Hippocampal formation (tissue), 2 donors: ENCODE data around the gene PTGES2.

Experiments used
- DNase-seq, 2 donors: peaks; one replicate each; lab custom pipeline; 2025; lab: John Stamatoyannopoulos, UW

The PTGES2 gene

DNA sequence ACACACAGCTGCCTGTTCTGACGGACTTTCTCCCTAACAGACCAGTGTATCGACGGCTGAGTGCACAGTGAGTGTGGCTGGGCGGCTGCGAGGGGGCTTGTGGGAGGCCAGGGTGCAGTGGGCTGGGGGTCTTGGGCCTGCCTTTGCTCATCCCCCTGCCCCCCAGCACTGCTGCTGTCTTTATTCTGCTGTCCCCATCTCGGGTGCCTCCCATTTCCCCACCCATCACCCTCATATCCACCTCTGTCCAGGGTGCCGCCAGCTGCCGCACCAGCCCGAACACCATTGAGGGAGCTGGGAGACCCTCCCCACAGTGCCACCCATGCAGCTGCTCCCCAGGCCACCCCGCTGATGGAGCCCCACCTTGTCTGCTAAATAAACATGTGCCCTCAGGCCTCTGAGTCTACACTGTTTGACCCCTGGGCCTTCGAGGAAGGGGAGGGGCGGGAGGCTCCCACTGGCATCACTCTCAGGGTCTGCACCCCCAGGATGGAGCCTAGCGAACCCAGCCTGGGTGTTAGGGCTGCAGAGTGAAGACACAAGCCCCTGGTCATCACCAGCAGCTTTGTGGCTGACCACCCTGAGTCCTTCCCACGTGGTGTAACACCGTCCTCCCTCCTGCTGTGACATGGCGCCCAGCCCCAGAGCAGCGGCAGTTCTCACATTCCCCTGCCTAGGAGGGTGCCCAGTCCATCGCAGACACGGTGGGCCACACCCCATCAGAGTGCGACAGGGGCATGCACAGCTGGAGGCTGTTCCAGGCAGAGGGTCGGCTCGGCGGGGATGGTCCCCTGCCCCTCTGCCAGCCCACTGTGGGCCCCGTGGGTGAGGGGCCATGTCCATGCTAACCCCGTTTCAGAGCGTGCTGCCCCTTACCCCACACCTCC is 25.8 kb upstream of the PTGES2 start:
- DNase-seq, result no peak

DNA sequence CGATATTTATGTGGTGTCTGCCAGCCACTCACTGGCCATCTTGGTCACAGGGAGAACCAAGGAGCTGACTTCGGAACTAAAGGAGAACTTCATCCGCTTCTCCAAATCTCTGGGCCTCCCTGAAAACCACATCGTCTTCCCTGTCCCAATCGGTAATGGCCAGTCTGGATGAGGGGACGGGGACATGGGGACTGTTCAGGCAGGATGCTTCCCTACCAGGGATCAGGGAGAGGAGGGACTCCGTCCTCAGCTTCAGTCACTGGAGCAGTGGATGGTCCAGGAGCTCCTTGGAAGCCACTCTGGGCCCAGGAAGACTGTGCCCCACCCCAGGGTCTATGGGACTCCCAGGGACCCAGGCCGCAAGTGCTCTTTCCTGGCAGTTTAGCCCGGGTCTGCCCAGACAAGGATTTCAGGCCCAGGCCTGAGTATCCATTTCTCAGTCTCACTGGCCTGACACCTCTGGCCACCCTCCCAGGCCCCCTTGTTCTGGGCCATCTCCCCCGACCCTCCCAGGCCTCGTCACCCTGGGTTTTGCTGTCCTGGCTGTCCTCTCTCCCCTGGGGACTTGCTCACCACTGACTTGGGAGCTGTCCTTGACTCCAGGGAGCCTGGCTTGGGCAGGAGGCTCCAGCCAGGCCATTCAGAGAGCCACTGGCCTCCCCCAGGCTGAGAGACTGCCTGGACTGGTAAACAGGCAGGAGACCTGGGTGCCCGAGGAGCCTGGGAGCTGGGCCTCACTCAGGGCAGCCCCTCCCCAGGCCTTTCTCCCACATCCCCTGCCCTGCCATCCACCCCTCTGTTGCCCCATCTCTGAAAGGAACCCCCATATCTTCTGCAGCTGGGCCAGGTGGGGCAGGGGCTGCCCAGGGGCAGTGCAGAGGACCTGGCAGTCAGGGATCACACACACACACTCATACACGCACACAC is 24.9 kb upstream of the PTGES2 start:
- no peak for DNase-seq

DNA sequence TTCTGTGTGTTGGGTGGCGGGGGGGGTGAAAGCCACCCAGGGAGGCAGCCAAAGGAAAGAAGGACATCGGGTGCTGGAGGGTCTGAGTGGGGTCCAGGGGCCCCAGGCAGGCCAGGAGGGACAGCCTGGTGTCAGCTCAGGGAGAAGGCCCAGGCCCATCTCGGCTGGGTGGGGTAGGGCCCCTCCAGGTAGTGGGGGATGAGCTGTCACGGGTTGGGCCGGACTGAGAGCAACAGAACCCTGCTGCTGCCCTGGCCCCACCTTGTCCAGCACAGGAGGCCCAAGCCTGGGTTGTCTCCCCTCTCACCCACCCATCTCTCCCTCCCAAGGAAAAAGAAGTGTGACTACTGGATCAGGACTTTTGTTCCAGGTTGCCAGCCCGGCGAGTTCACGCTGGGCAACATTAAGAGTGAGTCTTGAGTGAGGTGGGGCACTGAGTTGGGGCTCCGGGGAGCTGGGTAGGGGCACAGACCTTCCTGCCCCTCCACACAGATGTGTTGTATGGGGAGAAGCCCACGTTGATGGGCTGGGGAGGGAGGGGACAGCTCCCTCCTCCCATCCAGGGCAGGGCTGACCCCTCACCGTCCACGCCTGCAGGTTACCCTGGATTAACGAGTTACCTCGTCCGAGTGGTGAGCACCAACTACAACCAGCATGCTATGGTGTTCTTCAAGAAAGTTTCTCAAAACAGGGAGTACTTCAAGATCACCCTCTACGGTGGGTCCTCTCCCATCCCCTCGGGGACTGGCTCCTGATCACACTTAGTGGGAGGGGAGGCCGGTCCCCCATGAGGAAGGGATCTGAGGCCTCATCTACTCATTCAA is 24.0 kb upstream of the PTGES2 start:
- no peak for DNase-seq

DNA sequence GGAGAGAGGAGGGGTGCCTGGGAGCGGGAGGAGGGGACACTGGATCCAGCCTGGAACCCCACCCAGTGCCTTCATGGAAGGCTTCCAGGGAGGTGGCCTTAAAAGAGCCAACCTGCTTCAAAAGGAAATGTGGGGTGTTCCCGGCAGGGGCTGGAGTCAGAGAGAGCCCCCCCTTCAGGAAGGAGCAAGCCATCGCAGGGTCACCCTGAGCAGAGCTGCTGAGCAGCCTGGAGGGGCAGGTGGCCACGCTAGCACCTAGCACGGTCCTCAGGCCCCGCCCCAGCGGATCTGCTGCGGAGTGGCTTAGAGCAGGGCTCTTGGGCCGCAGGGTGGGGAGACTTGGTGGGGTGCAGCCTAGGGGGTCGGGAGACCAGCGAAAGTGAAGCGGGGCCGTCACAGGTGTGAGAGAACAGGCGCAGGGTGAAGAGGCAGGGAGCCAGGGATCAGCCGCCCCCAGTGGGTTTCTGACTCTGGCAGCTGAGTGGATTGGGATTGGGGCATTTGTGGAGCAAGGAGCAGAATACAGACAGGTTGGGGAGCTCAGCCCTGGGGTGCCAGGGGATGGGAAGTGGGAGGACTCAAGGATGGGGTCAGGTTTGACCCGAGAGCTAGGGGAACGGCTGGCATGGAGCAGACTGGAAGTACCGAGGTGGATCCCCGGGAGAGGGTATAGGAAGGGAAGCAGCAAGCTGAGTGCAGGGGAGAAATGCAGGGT is 23.2 kb upstream of the PTGES2 start:
- DNase-seq, result no peak

DNA sequence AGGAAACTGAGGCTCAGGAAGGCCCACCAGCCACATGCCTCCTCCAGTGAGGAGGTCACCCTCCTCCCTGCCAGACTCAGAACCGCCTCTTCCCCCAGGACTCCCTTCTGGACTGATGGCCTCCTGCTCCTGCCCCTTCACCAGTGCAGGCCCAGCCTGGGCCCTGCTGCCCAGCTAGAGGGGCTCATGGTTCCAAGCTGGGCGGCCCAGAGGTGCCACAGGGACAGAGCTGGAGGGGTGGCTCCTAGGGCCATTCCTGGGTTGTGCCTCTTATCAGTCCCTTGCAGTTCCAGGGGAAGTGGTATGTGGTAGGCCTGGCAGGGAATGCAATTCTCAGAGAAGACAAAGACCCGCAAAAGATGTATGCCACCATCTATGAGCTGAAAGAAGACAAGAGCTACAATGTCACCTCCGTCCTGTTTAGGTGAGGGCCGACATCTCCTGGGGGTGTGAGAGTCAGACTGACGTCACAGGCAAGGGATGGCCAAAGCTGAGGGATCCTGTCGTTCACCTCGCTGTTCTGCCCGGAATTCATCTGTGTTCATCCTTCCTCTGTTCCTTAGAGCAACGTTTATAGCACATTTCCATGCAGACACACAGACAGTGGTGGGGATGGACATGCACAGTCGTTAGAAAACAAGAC is 22.5 kb upstream of the PTGES2 start:
- DNase-seq, result no peak

DNA sequence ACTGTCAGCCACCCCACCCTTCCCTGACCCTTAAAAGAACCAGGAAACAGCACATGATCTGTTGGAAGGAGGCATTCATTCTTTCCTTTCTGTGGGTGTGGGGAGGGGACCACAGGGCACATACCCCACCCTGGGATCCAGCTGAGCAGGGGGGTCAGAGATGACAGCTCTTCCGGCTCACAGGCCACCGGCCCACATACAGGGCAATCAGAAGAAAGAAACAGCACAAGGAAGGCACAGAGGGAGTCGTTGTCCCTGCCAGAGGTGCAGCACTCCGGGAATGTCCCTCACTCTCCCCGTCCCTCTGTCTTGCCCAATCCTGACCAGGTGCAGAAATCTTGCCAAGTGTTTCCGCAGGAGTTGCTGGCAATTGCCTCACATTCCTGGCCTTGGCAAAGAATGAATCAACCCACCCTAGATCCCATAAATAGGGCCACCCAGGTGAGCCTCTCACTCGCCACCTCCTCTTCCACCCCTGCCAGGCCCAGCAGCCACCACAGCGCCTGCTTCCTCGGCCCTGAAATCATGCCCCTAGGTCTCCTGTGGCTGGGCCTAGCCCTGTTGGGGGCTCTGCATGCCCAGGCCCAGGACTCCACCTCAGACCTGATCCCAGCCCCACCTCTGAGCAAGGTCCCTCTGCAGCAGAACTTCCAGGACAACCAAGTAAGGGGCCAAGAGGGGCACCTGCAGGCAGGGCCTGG is 21.6 kb upstream of the PTGES2 start, which contains the start of gene LCN2:
Gene LCN2 (plus strand): TSS at position 453 of the 701 bp plus-strand sequence. CDS start 73 bp downstream, at position 526.
- DNase-seq, result no peak

DNA sequence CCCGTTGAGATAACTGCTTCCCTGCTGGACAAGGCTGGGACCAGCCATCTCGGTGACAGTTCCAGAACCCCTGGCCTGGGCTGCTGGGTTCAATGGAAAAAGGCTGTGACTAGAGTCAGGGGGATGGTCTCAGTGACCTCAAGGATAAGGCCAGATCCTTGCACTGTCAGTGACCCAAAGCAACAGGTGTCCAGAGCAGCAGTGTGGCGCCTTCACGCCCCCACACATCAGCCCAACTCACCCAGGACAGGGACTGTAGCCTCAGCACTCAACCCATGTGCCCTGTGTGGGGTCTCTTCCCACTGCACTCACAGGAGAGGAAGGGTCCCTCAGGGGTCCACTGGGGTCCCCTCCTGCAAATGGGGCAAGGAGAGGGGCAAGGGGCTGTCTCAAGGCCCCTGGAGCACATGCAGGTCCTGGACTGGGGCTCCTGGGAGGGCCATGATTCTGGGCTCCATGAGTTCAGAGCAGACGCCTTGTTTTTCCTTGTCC is 21.0 kb upstream of the PTGES2 start:
- DNase-seq, result no peak

DNA sequence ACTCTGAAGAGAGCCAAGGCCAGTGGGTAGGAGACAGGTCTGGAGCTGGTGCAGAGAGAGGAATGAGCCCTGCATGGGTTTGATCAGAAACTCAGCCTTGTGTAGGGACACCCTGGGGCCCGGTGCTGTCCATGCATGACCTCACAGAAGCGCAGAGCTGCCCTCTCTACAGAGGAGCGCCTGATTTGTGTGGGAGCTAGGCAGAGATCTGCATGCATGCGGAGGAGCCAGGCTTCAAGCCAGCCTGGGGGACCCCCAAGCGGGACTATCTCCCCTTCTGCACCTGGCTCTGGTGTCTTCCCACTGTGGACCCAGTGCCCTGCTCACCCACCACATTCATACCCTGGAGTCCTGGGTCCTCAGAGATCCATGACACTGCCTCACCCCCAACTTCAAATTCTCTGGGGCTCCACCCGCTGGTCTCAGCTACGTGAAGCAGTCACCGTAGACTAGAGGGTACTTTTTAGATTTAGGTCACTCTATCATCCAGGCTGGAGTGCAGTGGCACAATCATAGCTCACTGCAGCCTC is 19.1 kb upstream of the PTGES2 start:
- DNase-seq, result no peak

DNA sequence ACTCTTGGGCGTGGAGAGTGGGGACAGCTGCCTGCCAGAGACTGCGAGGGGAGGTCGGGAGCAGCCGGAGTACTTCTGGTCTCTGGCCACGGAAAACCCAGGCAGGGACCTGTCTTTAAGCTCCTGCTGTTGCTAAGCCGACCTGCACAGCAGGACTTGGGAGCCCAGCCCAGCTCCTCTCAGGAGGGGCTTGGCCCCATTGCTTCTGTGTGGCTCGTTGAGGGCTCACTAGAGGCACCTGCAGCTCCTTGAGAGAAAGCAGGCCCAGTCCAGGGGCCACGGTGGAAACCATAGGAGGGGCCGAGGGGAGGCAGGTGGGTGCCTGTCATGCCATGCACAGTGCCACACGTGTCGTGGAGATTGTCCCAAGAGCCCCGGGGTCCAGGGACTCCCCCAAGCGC is 18.4 kb upstream of the PTGES2 start:
- DNase-seq, result no peak

DNA sequence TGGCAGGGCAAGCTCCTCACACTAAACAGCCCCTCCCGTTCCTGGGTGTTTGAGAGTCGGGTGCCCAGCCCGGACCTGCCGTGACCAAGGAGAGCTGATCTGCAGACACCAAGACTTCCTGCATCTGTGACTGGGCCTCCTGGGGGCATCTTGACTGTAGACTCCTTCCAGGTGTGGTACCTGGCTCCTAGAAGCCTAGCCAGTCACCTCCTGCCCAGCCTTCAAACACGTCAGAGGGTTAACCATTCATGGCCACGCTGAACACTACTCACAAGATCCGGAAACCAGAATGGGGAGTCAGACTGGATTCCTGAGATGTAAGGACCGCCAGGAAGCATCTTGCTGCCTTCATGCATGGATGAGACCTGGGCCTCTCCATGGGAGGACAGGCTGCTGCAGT is 18.0 kb upstream of the PTGES2 start:
- DNase-seq, result no peak

DNA sequence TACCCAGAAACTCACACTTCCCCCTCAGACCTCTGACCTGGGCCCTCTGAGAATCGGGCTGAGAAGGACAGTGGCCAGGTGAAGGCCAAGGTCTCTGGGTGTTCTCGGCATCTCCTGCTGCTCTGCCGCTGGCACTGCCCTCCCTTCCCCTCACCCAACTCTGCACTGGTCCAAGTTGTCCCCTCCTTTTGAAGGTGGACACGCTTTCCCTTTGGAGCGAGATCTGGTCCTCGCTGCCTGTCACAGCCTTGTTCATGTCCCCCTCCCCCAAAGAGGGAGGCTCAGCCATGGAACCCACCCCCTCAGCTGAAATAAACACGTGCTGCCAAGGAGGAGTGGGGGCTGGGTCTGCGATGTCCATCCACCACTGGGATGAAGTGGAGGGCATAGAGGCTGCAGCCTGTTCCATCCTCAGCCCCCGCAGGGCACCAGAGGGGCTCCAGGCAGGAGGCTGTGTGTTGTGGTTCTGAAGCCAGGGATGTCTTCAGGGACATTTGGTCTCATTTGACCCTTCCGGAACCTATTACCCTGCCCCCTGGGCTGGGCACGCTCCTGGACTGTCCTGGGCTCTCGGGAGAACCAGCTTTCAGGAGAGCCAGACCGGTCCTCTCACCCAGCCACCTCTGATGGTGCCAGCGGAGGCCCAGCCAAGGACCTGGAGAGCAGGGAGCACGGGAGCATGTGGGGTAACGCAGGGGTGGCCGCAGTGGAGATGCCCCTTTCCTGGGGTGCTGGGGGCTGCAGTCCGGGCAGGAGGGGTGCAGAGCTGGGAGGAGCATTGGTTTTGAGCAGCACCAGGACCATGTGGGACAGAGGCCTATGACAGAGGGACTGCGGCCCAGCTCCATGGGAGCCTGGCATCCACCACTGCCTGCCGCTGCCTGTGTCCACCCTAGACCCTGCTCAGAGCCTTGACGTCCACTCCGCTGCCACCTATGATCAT is 17.0 kb upstream of the PTGES2 start:
- DNase-seq, result no peak

DNA sequence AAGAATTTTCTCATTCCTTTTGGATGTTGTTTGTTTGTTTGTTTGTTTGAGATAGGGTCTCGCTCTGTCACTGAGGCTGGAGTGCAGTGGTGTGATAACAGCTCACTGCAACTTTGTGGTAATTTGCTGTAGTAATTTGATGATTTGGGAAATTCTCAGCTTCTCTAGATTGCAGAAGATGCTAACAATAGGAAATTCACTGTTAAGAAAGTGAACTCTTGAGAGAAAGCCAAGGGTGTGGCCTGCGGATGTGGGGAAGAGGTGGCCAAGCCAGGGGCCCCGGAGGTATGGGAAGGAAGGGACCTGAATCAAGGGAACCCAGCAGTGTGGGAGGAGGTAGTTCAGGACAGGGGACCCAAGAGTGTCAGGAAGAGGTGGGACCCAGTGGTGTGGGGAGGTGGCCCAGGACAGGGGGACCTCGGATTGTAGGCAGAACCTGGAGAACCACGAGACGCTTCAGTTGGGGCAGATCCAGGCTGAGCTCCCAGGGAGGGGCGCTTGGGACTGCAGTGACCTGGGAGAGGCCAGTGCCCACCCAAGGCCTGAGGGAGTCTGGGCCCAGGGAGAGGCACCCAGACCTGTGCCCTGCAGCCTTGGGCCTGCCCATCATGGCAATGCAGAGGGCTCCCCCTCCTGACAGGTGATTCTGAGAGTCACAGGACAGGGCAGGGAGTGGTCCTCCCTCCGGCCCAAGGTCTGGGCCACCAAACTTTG is 16.2 kb upstream of the PTGES2 start:
- DNase-seq, result no peak

DNA sequence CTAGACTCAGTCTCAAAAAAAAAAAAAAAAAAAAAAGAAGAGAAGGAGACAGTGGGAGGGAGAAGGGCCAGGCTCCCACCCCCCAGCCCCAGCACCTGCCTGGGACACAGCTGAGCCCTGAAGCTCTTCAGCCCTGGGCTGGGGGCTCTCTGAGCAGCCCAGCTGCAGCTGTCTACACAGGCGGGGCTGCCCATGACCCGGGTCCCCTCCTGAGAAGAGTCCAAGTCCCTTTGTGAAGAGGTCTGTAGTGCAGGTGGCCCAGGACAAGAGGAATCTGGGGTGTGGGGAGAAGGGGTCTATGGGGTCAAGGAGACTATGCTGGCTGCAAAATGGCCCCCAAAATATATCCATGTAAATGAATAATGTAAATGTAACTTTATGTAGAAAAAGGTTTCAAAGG is 15.1 kb upstream of the PTGES2 start:
- DNase-seq, result no peak

DNA sequence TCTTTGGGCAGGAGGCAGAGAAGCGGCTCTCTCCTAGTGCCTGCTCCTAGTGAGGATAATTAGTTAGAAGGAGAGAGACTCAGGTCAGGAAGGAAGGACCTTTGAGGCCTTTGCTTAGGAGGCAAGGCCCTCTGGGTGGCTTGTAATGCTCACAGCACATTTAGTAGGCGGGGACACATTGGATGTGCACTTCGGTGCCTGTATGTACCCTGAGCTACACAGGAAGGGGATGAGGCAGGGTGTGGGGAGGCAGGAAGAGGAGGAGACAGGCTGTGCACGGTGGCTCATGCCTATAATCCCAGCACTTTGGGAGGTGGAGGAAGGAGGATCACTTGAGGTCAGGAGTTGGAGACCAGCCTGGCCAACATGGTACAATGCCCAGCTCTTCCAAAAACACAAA is 14.5 kb upstream of the PTGES2 start:
- DNase-seq, result no peak

DNA sequence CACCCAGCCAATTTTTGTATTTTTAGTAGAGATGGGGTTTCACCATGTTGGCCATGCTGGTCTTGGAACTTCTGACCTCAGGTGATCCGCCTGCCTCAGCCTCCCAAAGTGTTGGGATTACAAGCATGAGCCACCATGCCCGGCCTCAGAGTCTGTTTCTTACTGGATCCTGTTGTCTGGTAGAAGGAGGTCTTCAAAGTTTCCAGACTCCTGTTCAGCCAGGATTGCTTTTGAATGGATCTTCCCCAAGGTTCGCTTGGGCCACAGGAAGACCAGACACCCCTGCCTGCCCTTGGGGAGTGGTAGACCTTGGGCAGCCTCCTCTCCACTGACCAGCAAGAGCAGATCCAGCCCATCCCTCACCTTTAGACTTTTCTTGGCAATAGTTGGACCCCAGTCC is 14.1 kb upstream of the PTGES2 start:
- DNase-seq, result no peak

DNA sequence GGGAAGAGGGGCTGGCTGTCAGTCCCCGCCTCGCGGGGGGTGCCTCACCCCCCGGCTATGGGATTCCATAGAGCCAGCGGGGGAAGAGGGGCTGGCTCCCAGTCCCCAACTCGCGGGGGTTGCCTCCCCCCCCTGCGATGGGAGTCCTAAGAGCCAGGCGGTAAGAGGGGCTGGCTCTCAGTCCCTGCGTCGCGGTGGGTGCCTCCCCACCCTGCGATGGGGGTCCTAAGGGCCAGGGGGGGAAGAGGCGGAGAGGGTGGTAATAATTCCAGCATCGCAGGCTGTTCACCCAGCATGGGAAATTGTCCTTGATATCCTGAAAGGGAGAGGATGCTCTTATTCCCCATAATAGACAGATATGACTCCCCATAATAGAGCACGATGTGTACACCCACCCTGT is 12.1 kb upstream of the PTGES2 start:
- no peak for DNase-seq

DNA sequence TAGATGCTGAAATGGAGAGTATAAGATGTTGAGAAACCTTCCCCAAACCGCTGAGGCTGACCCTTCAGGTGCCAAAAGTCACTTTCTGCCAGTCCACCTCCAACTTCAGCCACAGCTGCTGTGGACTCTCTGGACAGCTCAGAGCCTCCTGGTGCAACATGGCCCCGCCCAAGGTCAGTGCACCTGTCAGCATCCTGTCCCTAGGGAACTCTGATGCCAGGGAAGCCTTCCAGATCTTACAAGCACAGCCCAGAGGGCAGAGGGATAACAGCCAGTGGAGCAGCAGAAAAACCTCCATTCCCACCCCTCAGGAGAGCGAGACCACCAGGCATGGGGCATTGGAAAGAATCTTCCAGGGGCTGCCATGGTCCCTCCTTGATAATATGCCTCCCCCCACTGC is 10.5 kb upstream of the PTGES2 start:
- no peak for DNase-seq
